Mesendoderm (in vitro differentiated cells): ENCODE measurements around the gene MRPL18.

ENCODE experiments used
- DNase-seq: peaks from one replicate; pipeline ENCODE4 v3.0.0; 2013
- H2AK5ac ChIP-seq: 2 replicates; pipeline ENCODE4 v1.6.1; 2013; ENCODE audit warnings: low read length, inconsistent platforms
- H2BK120ac ChIP-seq: 2 replicates; pipeline ENCODE4 v1.6.1; 2013; ENCODE audit warnings: low read depth, mild to moderate bottlenecking, low read length, moderate library complexity, mixed read lengths
- H2BK15ac ChIP-seq: replicated peaks from 2 replicates; pipeline ENCODE4 v1.6.1; 2013; ENCODE audit warnings: low read depth, mild to moderate bottlenecking, moderate library complexity
- H2BK5ac ChIP-seq: 2 replicates; pipeline ENCODE4 v1.6.1; 2013; ENCODE audit warnings: low read length, inconsistent platforms
- H3K18ac ChIP-seq: 2 replicates; pipeline ENCODE4 v1.6.1; 2013; ENCODE audit warnings: mild to moderate bottlenecking, low read length, mixed read lengths
- H3K23ac ChIP-seq: one replicate; pipeline ENCODE4 v1.6.1; 2013; ENCODE audit warnings: low read length
- H3K27ac ChIP-seq: 2 replicates; pipeline ENCODE4 v1.5.1; 2013; ENCODE audit warnings: low read depth, mild to moderate bottlenecking, inconsistent platforms, low read length, moderate library complexity
- H3K27me3 ChIP-seq: 2 replicates; pipeline ENCODE4 v1.6.1; 2013; ENCODE audit warnings: low read length, control low read depth, mild to moderate bottlenecking, inconsistent platforms; ENCODE audit not compliant: insufficient read depth, poor library complexity
- H3K36me3 ChIP-seq: 2 replicates; pipeline ENCODE4 v1.6.1; 2013; ENCODE audit warnings: low read length, inconsistent platforms; ENCODE audit not compliant: control insufficient read depth, insufficient read depth
- H3K4ac ChIP-seq: one replicate; pipeline ENCODE4 v1.6.1; 2013; ENCODE audit warnings: low read depth, mild to moderate bottlenecking, low read length, moderate library complexity
- H3K4me1 ChIP-seq: 2 replicates; pipeline ENCODE4 v1.6.1; 2013; ENCODE audit warnings: low read depth, low read length, inconsistent platforms; ENCODE audit not compliant: control insufficient read depth
- H3K4me2 ChIP-seq: 2 replicates; pipeline ENCODE4 v1.6.1; 2013; ENCODE audit warnings: low read length
- H3K4me3 ChIP-seq: 2 replicates; pipeline ENCODE4 v1.5.1; 2013; ENCODE audit warnings: mild to moderate bottlenecking, low read length
- H3K56ac ChIP-seq: one replicate; pipeline ENCODE4 v1.6.1; 2013; ENCODE audit warnings: low read length
- H3K79me1 ChIP-seq: 2 replicates; pipeline ENCODE4 v1.6.1; 2013; ENCODE audit warnings: low read length, inconsistent platforms
- H3K79me2 ChIP-seq: 2 replicates; pipeline ENCODE4 v1.6.1; 2013; ENCODE audit warnings: mild to moderate bottlenecking, low read length; ENCODE audit not compliant: control insufficient read depth, insufficient read depth
- H3K9ac ChIP-seq: 2 replicates; pipeline ENCODE4 v1.6.1; 2013; ENCODE audit warnings: low read length, inconsistent platforms
- H4K5ac ChIP-seq: one replicate; pipeline ENCODE4 v1.6.1; 2013; ENCODE audit warnings: low read length
- H4K8ac ChIP-seq: one replicate; pipeline ENCODE4 v1.6.1; 2013; ENCODE audit warnings: low read depth, mild to moderate bottlenecking, control low read depth, low read length, moderate library complexity
- WGBS: extraction: QIAGEN DNeasy Blood & Tissue Kit; methylation state at CpG from one replicate; pipeline ENCODE4 v1.1.7; 2013; ENCODE audit warnings: low lambda C conversion rate, missing lambda C conversion rate; ENCODE audit not compliant: insufficient coverage; ENCODE audit errors: extremely low coverage; 5-methylcytosine and 5-hydroxymethylcytosine counted together

MRPL18 gene

DNA sequence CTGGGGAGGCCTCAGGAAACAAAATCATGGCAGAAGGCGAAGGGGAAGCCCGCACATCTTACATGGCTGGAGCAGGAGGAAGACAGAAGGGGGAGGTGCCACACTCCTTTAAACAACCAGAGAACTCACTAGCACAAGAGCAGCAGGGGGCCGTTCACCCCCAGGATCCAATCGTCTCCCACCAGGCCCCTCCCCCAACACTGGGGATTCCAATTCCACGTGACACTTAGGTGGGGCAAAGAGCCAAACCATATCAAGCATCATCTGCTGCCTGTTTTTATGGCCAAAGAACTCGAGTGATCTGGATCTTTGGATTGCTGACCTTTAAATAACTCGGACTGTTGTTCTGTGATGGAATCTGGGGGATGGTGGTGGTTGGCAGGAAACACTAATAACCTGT lies 37.8 kb downstream of the MRPL18 start:
- Histone ChIP-seq H2AK5ac (no peak overlapping the region), H4K5ac (no peak overlapping the region), H3K27me3 (no peaks in the 10 kb centered on the region), H2BK120ac (no peak overlapping the region), H3K4me1 (no peaks in the 10 kb centered on the region), H3K79me1 (no peaks in the 10 kb centered on the region), H4K8ac (no peak overlapping the region), H3K18ac (no peak overlapping the region), H3K56ac (no peak overlapping the region), H2BK5ac (no peak overlapping the region), H3K79me2 (no peaks in the 10 kb centered on the region), H2BK15ac (no peak overlapping the region), H3K9ac (no peak overlapping the region), H3K4ac (no peak overlapping the region), H3K27ac (no peak overlapping the region), H3K36me3 (no peaks in the 10 kb centered on the region), H3K23ac (peak overlapping the region; percentile 24), H3K4me3 (no peak overlapping the region), H3K4me2 (no peak overlapping the region)
- no CpG with 5 or more reads among the region's 7 CpGs for WGBS
- DNase-seq, result no peak

GRCh38 chr6:159829526-159829925 lies 39.3 kb downstream of the MRPL18 start:
- Histone ChIP-seq H4K5ac (no peak overlapping the region), H3K27ac (no peak overlapping the region), H3K56ac (no peak overlapping the region), H3K36me3 (no peaks in the 10 kb centered on the region), H3K79me2 (no peaks in the 10 kb centered on the region), H2BK120ac (no peak overlapping the region), H3K18ac (no peak overlapping the region), H3K4me2 (no peak overlapping the region), H3K9ac (no peak overlapping the region), H3K4me1 (no peaks in the 10 kb centered on the region), H3K79me1 (no peaks in the 10 kb centered on the region), H4K8ac (no peak overlapping the region), H2AK5ac (no peak overlapping the region), H3K4me3 (no peak overlapping the region), H3K23ac (no peak overlapping the region), H3K4ac (no peak overlapping the region), H3K27me3 (no peaks in the 10 kb centered on the region), H2BK5ac (no peak overlapping the region), H2BK15ac (no peak overlapping the region)
- no peak for DNase-seq
- WGBS, result no CpG with 5 or more reads among the region's 4 CpGs

GRCh38 chr6:159830501-159831372 lies 40.5 kb downstream of the MRPL18 start:
- no CpG with 5 or more reads among the region's 11 CpGs for WGBS
- no peaks in the 10 kb centered on the region for H3K4me1 ChIP-seq

GRCh38 chr6:159831373-159831679 lies 41.1 kb downstream of the MRPL18 start:
- H3K79me1 ChIP-seq, result no peaks in the 10 kb centered on the region
- no peaks in the 10 kb centered on the region for H3K4me1 ChIP-seq
- no peaks in the 10 kb centered on the region for H3K36me3 ChIP-seq
- H3K18ac ChIP-seq, result no peak overlapping the region
- no peak overlapping the region for H3K23ac ChIP-seq
- H2BK5ac ChIP-seq, result no peak overlapping the region
- H3K56ac ChIP-seq, result no peak overlapping the region
- H4K5ac ChIP-seq, result no peak overlapping the region
- no peak overlapping the region for H3K4ac ChIP-seq
- no peak for DNase-seq
- no peak overlapping the region for H3K9ac ChIP-seq
- no peak overlapping the region for H3K4me2 ChIP-seq
- H2BK120ac ChIP-seq, result no peak overlapping the region
- no CpG with 5 or more reads among the region's 4 CpGs for WGBS
- no peak overlapping the region for H3K4me3 ChIP-seq
- no peak overlapping the region for H3K27ac ChIP-seq
- H2AK5ac ChIP-seq, result no peak overlapping the region
- no peak overlapping the region for H2BK15ac ChIP-seq
- no peaks in the 10 kb centered on the region for H3K27me3 ChIP-seq
- no peaks in the 10 kb centered on the region for H3K79me2 ChIP-seq
- no peak overlapping the region for H4K8ac ChIP-seq

More at GRCh38 chr6:159830501-159831372, 40.5 kb downstream of the MRPL18 start:
- Histone ChIP-seq H2AK5ac (no peak overlapping the region), H2BK15ac (no peak overlapping the region), H3K36me3 (no peaks in the 10 kb centered on the region), H3K4ac (no peak overlapping the region), H3K79me1 (no peaks in the 10 kb centered on the region), H3K56ac (no peak overlapping the region), H3K27ac (no peak overlapping the region), H3K4me3 (no peak overlapping the region), H2BK5ac (no peak overlapping the region), H4K5ac (no peak overlapping the region), H3K4me2 (no peak overlapping the region), H2BK120ac (no peak overlapping the region), H3K79me2 (no peaks in the 10 kb centered on the region), H3K27me3 (no peaks in the 10 kb centered on the region), H3K9ac (no peak overlapping the region), H4K8ac (no peak overlapping the region), H3K18ac (no peak overlapping the region), H3K23ac (no peak overlapping the region)
- DNase-seq, result no peak

DNA sequence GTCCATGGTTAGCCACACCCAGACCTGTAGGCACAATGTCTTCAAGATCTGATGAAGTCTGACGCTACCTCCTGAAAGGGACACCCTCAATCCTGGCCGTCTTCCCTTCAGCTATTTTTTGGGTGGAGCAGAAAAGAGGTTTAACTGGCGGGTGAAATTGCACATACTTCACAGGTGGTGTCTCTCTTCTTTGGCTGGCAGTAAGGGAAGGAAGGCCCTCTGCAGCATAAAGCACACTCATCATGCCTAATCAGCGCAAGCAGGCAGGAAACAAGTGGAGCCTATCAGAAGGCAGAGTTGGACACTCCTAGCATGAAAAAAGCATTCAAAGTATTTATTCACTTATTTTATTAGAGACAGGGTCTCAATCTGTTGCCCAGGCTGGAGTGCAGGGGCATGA lies 42.7 kb downstream of the MRPL18 start:
- Histone ChIP-seq H2BK120ac (no peak overlapping the region), H2BK15ac (no peak overlapping the region), H3K27me3 (no peaks in the 10 kb centered on the region), H3K4ac (no peak overlapping the region), H3K23ac (no peak overlapping the region), H4K5ac (no peak overlapping the region), H2BK5ac (no peak overlapping the region), H3K4me1 (no peaks in the 10 kb centered on the region), H2AK5ac (no peak overlapping the region), H4K8ac (no peak overlapping the region), H3K4me3 (no peak overlapping the region), H3K18ac (no peak overlapping the region), H3K79me2 (no peaks in the 10 kb centered on the region), H3K79me1 (no peaks in the 10 kb centered on the region), H3K27ac (no peak overlapping the region), H3K4me2 (no peak overlapping the region), H3K36me3 (no peaks in the 10 kb centered on the region), H3K56ac (no peak overlapping the region), H3K9ac (no peak overlapping the region)
- DNase-seq, result no peak
- WGBS, result no CpG with 5 or more reads among the region's 4 CpGs

GRCh38 chr6:159833556-159833955 lies 43.3 kb downstream of the MRPL18 start:
- Histone ChIP-seq H3K79me2 (no peaks in the 10 kb centered on the region), H2BK120ac (no peak overlapping the region), H2AK5ac (no peak overlapping the region), H3K23ac (no peak overlapping the region), H3K9ac (no peak overlapping the region), H3K4me2 (no peak overlapping the region), H4K5ac (no peak overlapping the region), H3K56ac (no peak overlapping the region), H3K4me3 (no peak overlapping the region), H2BK15ac (no peak overlapping the region), H3K18ac (no peak overlapping the region), H3K27ac (no peak overlapping the region), H3K36me3 (no peaks in the 10 kb centered on the region), H3K27me3 (no peaks in the 10 kb centered on the region), H3K79me1 (no peaks in the 10 kb centered on the region), H4K8ac (no peak overlapping the region), H2BK5ac (no peak overlapping the region), H3K4me1 (no peaks in the 10 kb centered on the region), H3K4ac (no peak overlapping the region)
- no peak for DNase-seq
- no CpG with 5 or more reads among the region's 2 CpGs for WGBS
